NCI-H446 treated with DMSO at 0.1 percent for 48 hours (cell line): ENCODE results near the gene FBXO21.
"Not testable (repeated sequence)": the region's sequence is repeated elsewhere in the genome, so short reads cannot be mapped to it uniquely, and the experiment has no call there.

Experiments used
- DNase-seq: peaks from one replicate; lab custom pipeline; 2025; lab: John Stamatoyannopoulos, UW

FBXO21 gene

GRCh38 chr12:117104003-117104402 lies 86.3 kb downstream of the FBXO21 start:
- not testable (repeated sequence) for DNase-seq

- DNase-seq: no peak
Measured at GRCh38 chr12:117102800-117103181, 87.5 kb downstream of the FBXO21 start.

- peak; percentile 30 for DNase-seq
Measured at GRCh38 chr12:117101953-117102799, 88.1 kb downstream of the FBXO21 start.

GRCh38 chr12:117100851-117101673 lies 89.2 kb downstream of the FBXO21 start:
- DNase-seq: no peak

- no peak for DNase-seq
Measured at GRCh38 chr12:117100251-117100650, 90.0 kb downstream of the FBXO21 start.

- no peak for DNase-seq
Measured at GRCh38 chr12:117098361-117099217, 91.7 kb downstream of the FBXO21 start.

GRCh38 chr12:117098024-117098360 lies 92.3 kb downstream of the FBXO21 start:
- no peak for DNase-seq

GRCh38 chr12:117097159-117097558 lies 93.1 kb downstream of the FBXO21 start:
- DNase-seq: no peak

- no peak for DNase-seq
Measured at GRCh38 chr12:117096501-117097042, 93.7 kb downstream of the FBXO21 start.

- not testable (repeated sequence) for DNase-seq
Measured at GRCh38 chr12:117095191-117095590, 95.1 kb downstream of the FBXO21 start.

GRCh38 chr12:117093918-117094630 lies 96.2 kb downstream of the FBXO21 start:
- DNase-seq: no peak

- no peak for DNase-seq
Measured at GRCh38 chr12:117093431-117093830, 96.8 kb downstream of the FBXO21 start.

- no peak for DNase-seq
Measured at GRCh38 chr12:117092886-117093285, 97.4 kb downstream of the FBXO21 start.

- DNase-seq: no peak
Measured at GRCh38 chr12:117092511-117092780, 97.8 kb downstream of the FBXO21 start.
